Measurements from ENCODE around the gene NFASC.

The NFASC gene

GRCh38 chr1:205068457-205069040, 197.9 kb downstream of the NFASC start:
- DNase-seq (ENCODE audit: low read depth) = peak; percentile 21
- no peak for TF ChIP-seq CTCF (conservative IDR thresholded peaks at IDR 0.05; ENCODE audit: control insufficient read depth, insufficient read depth, low read depth, low read length)
- no peak overlapping the region for H3K4me3 ChIP-seq (ENCODE audit: control insufficient read depth, low read depth, low read length)

- H3K4me3 ChIP-seq (ENCODE audit: control insufficient read depth, low read depth, low read length) = no peak overlapping the region
- no peak for TF ChIP-seq CTCF (conservative IDR thresholded peaks at IDR 0.05; ENCODE audit: control insufficient read depth, insufficient read depth, low read depth, low read length)
- DNase-seq (ENCODE audit: low read depth) = no peak
Measured at GRCh38 chr1:205069371-205070125, 198.9 kb downstream of the NFASC start.

- DNase-seq (ENCODE audit: low read depth) = no peak
- H3K4me3 ChIP-seq (ENCODE audit: control insufficient read depth, low read depth, low read length) = no peak overlapping the region
- TF ChIP-seq CTCF (conservative IDR thresholded peaks at IDR 0.05; ENCODE audit: control insufficient read depth, insufficient read depth, low read depth, low read length) = no peak
Measured at GRCh38 chr1:205071028-205071409, 200.4 kb downstream of the NFASC start.

- H3K4me3 ChIP-seq (ENCODE audit: control insufficient read depth, low read depth, low read length) = no peak overlapping the region
- no peak for DNase-seq (ENCODE audit: low read depth)
- TF ChIP-seq CTCF (conservative IDR thresholded peaks at IDR 0.05; ENCODE audit: control insufficient read depth, insufficient read depth, low read depth, low read length) = no peak
Measured at GRCh38 chr1:205071801-205072200, 201.1 kb downstream of the NFASC start.

- H3K4me3 ChIP-seq (ENCODE audit: control insufficient read depth, low read depth, low read length) = no peak overlapping the region
- DNase-seq (ENCODE audit: low read depth) = no peak
- TF ChIP-seq CTCF (conservative IDR thresholded peaks at IDR 0.05; ENCODE audit: control insufficient read depth, insufficient read depth, low read depth, low read length) = no peak
Measured at GRCh38 chr1:205072286-205072685, 201.6 kb downstream of the NFASC start.

Measured in fibroblast of mammary gland (primary cell).